ENCODE data around the gene LRRC66.

- TF ChIP-seq L3MBTL2 (conservative IDR thresholded peaks at IDR 0.05) (no peak), SP1 (IDR thresholded peaks at IDR 0.05) (no peak), FOXA1 (IDR thresholded peaks at IDR 0.05) (no peak), BHLHE40 (IDR thresholded peaks at IDR 0.05; ENCODE audit: borderline replicate concordance) (no peak), ZNF384 (IDR thresholded peaks at IDR 0.05) (no peak), SUZ12 (IDR thresholded peaks at IDR 0.05) (no peak), HDGF (IDR thresholded peaks at IDR 0.05; ENCODE audit: borderline replicate concordance) (no peak), ELF4 (IDR thresholded peaks at IDR 0.05) (no peak), FOXK2 (IDR thresholded peaks at IDR 0.05) (no peak), ARNT (IDR thresholded peaks at IDR 0.05) (no peak), FOXM1 (IDR thresholded peaks at IDR 0.05; ENCODE audit: borderline replicate concordance) (no peak), NFRKB (IDR thresholded peaks at IDR 0.05) (no peak), TARDBP (IDR thresholded peaks at IDR 0.05) (no peak)
- TF ChIP-seq, protein P1, sequence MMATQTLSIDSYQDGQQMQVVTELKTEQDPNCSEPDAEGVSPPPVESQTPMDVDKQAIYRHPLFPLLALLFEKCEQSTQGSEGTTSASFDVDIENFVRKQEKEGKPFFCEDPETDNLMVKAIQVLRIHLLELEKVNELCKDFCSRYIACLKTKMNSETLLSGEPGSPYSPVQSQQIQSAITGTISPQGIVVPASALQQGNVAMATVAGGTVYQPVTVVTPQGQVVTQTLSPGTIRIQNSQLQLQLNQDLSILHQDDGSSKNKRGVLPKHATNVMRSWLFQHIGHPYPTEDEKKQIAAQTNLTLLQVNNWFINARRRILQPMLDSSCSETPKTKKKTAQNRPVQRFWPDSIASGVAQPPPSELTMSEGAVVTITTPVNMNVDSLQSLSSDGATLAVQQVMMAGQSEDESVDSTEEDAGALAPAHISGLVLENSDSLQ (IDR thresholded peaks at IDR 0.05), result no peak
These were observed 56.2 kb downstream of the LRRC66 start for GRCh38 chr4:51963841-51964517.

Measured in HEK293T (cell line).